ENCODE results near the gene RRAGD.

Gene RRAGD

DNA sequence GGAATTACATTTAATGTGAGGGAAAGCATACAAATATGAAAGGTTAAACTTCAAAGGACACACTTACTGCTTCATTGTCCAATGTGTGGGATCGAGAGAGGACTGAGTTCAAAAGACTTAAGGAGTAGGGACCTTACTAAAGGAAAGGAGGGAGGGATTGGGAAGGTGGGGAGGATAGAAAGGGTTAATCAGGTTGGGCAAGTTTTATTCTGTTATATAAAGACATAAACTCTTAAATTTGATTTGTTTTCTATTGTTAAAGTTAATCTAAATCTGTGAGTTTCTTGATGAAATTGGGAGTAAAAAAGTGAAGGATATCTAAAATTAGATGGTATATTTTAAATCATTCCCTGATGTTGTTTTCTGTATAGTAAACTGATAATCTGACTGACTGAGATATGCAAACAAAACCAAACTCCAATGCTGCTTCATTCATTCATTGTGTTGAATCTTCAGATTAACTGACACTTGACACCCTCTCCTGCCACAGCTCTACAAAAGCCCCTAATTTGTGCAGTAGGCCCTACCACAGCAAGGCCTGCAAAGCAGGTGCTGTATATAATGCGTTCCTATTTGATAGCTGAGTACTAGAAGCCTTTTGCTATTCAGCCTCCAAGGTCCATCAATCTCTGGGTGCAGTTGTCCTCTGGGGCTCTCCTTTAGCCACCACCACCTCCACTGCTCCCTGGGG lies 58.2 kb downstream of the RRAGD start:
- DNase-seq (ENCODE audit: insufficient read length, low spot score), result no peak
- TF ChIP-seq, protein P1, sequence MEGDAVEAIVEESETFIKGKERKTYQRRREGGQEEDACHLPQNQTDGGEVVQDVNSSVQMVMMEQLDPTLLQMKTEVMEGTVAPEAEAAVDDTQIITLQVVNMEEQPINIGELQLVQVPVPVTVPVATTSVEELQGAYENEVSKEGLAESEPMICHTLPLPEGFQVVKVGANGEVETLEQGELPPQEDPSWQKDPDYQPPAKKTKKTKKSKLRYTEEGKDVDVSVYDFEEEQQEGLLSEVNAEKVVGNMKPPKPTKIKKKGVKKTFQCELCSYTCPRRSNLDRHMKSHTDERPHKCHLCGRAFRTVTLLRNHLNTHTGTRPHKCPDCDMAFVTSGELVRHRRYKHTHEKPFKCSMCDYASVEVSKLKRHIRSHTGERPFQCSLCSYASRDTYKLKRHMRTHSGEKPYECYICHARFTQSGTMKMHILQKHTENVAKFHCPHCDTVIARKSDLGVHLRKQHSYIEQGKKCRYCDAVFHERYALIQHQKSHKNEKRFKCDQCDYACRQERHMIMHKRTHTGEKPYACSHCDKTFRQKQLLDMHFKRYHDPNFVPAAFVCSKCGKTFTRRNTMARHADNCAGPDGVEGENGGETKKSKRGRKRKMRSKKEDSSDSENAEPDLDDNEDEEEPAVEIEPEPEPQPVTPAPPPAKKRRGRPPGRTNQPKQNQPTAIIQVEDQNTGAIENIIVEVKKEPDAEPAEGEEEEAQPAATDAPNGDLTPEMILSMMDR (IDR thresholded peaks at IDR 0.05; ENCODE audit: insufficient read depth, missing control alignments), result no peak
- no peak for FAIRE-seq

DNA sequence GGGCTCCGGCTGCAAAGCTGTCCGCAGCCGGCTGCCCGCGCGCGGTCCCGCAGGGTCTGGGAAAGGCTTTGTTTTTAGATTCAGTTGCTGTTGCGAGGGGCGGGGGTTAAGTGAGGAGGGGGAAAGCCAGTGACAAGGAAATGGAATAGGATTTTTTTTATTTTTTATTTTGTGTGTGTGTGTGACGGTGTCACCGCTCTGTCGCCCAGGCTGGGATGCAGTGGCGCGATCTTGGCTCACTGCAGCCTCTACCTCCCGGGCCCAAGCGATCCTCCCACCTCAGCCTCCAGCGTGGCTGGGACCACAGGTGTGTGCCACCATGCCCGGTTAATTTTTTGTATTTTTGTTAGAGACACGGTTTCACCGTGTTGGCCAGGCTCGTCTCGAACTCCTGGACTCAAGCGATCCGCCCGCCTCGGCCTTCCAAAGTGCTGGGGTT lies 58.9 kb downstream of the RRAGD start:
- TF ChIP-seq, protein P1 (IDR thresholded peaks at IDR 0.05; ENCODE audit: insufficient read depth, missing control alignments), result no peak

DNA sequence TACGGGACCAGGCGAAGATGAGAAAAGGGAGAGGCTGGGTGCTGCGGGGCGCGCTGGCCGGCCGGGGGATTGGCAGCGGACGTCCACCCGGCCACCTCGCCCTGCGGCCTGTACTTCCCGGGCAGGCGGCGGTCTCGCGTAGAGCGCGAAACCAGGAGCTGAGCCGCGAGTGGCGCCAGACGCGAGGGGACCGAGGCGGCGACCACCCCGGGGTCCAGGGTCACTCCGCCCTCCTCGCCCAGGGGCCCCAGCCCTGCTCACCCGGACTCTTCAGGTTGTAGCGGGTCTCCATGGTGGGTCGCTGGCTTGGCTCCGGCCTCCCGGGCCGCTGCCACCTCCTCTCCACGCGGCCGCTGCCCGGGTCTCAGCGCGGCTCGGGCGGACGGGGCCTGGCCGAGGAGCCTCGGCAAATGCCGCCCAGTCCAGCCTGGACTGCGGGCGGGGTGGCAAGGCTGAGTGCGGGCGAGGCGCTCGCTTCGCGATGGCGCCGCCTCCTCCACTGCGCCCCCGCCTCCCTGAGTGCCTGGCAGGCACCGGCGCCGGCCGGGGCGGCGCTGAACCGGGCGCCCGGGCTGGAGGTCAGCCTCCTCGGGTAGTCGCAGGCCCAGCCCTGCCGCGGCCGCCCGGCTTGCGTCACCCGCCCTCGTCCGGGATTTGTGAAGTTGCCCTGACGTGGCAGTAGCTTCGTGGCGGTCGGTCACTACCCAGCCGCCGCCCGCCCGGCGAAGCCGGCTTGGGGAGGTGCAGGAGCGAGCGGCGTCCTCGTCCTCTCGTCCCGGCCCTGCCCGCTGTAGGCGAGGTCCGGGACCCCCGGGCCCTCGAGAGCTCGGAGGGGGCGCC lies 59.6 kb downstream of the RRAGD start, which contains the start of gene UBE2J1:
Gene UBE2J1, minus strand, starts transcription at position 445 of the 840 bp plus-strand sequence. Its CDS starts 153 bp downstream, at position 292.
- TF ChIP-seq, protein P1 (IDR thresholded peaks at IDR 0.05; ENCODE audit: insufficient read depth, missing control alignments), result no peak
- DNase-seq (ENCODE audit: insufficient read length, low spot score) (peak; percentile 50), FAIRE-seq (no peak)

More for the DNA sequence above, 58.9 kb downstream of the RRAGD start:
- DNase-seq (ENCODE audit: insufficient read length, low spot score) (no peak), FAIRE-seq (no peak)

DNA sequence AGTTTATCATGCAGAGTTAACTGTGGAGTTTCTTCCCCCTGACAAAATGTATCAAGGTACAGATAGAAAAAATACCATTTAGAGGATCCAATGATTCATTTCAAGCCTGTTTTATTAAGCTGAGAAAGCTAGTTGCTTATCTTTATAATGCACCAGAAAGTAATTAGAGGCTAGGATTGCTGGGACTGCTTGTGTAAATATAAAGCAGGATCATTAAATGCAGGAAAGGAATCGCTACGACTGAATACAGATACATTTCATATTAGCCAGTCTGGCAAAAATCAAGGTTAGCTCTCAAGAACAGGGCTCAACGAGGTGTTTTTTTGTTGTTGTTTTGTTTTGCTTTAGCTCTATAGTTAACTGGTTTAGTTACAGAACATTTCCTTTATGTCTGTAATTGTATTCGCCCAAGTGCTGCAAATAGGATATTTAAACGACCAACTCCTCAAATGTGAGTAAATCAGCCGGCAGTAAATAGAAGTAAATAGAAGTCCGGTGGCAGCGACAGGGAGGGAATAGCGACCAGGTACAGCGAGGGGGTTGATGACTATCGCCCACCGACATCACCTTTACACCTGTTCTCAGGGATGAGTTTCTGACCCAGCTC lies 60.3 kb downstream of the RRAGD start:
- TF ChIP-seq, protein P1 (IDR thresholded peaks at IDR 0.05; ENCODE audit: insufficient read depth, missing control alignments), result no peak
- DNase-seq (ENCODE audit: insufficient read length, low spot score), result no peak
- no peak for FAIRE-seq

DNA sequence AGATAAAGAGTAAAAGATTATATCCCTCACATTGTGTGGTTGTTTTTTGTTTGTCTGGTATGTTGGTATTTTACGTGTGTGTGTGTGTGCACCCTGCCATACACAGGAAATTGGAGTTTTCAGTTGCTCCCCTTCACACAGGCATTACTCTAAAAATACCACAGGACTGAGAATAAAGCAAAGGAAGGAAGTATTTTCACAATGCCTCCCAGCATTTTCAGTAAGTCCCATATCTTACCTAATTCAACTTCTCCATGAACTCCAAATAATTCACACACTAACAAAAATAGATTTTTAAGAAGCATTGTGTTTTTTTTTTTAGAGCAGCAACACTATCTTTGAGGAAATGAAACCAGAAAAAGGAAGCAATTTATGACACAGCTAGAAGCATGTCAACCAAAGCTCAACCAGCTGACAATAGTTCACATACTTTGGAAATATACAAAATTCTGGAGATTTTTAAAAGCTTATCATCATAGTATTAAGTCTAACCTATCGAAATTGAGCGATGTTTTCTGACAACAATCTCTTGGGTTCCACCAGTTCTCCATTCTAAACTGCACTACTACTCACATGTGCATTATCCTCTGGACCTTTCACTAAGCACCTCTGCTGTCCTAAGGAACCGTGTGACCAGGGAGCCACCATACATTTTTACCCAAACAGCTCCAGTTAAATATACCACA lies 61.6 kb downstream of the RRAGD start:
- DNase-seq (ENCODE audit: insufficient read length, low spot score) (no peak), FAIRE-seq (peak; percentile 58)
- TF ChIP-seq, protein P1 (IDR thresholded peaks at IDR 0.05; ENCODE audit: insufficient read depth, missing control alignments), result no peak

DNA sequence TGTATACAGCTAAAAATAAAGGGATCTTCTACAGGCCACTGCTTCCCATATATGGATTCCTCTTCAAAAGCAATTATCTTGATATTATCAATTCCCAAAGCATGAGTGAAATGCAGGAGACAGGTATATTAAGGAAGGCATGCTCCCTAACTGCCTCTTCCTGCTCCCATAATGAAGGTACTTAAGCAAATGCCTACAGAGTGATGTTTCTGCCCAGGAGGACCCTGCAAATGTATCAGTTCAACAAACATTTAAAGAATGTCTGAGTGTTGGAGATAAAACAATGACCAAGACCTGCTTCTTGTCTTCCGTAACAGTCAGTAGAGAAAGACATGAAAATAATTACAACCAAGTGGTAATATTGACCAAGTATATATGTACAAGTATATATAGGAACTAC lies 63.7 kb downstream of the RRAGD start:
- TF ChIP-seq, protein P1 (IDR thresholded peaks at IDR 0.05; ENCODE audit: insufficient read depth, missing control alignments), result no peak
- FAIRE-seq, result no peak
- no peak for DNase-seq (ENCODE audit: insufficient read length, low spot score)
